ENCODE measurements around the gene SFXN5.

DNA sequence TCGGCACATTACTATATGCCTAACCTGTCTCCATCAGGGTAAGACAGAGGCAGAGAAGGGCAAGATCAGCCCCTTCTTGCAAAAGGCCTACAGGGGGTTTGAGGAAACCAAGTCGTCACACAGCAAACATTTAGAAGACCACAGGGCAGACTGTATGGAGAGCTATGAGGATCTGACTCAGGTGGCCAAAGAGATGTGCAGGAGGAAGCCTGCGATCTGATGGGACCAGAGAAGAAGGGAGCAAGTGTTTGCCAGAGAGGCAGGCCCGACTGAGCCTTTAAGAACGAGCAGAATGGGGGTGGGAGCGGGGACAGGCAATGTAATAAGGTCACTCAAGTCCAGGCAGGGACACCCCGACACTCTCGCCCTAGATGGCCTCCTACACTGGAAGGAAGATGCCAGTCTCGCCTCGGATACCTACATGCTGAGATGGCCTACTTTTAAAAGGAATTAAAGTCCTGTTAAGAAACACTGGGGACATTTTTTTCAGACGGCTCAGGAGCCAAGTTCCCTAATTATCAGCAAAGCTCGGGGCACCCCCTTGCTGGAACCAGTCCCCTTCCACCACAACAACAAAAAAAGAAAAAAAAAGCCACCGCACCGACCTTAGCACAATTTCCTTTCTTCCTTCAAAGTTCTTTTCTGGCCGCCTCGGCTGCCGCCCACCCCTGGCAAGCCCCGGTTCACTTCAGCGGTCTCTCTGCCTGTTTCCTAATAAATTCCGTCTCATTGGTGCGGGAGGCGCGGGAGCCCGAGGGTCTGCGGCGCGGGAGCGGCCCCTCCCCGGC is 1.5 kb downstream of the SFXN5 start:
- TF ChIP-seq, protein P1, sequence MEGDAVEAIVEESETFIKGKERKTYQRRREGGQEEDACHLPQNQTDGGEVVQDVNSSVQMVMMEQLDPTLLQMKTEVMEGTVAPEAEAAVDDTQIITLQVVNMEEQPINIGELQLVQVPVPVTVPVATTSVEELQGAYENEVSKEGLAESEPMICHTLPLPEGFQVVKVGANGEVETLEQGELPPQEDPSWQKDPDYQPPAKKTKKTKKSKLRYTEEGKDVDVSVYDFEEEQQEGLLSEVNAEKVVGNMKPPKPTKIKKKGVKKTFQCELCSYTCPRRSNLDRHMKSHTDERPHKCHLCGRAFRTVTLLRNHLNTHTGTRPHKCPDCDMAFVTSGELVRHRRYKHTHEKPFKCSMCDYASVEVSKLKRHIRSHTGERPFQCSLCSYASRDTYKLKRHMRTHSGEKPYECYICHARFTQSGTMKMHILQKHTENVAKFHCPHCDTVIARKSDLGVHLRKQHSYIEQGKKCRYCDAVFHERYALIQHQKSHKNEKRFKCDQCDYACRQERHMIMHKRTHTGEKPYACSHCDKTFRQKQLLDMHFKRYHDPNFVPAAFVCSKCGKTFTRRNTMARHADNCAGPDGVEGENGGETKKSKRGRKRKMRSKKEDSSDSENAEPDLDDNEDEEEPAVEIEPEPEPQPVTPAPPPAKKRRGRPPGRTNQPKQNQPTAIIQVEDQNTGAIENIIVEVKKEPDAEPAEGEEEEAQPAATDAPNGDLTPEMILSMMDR (IDR thresholded peaks at IDR 0.05), result no peak
- no peak for TF ChIP-seq POLR2A (IDR thresholded peaks at IDR 0.05)

Measured in right lobe of liver (tissue), 4 donors.